ENCODE data around the gene HTR2A. TPM values are rescaled to one million over a fixed set of nuclear protein-coding genes. Genes with fewer than 3 reads are reported as not detected.

HTR2A gene
- not detected for total RNA-seq (ENCODE audit: unreplicated experiment)
- long read RNA-seq, result 0 reads

DNA sequence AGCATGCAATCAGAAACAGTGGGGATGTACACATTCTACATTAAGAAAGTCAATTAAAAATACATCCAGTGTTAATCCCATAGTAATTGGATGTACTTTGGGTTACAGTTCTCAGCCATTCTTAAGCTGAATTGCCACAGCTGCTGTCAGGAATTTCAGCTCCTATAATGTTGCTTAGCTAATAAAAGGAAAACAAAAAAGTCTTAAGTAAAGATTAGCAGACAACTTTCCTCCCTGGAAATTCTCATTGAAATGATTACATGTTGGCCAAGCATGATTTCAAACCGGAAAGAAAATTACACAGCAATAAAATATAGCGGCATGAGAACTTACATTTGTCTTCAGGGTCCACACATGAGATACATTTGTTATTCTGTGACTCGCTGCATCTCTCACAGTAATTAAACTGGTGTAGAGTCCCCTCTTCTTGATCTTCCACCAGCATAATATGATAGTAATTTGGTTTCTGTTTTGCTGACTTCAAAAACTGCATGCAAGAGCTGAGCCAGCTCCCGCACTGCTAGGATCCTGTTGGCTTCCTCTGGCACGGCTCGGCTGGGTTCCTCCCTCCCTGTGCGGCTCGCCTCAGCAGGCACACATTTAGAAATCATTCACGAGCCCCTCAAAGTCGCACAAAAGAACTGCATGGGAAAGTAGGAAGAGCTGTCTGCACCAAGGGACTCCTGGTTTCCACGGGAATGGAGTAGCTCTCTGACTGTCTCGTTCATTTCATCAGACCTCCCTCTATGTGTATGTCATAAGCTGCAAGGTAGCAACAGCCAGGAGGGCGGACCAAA is at the start of gene HTR2A:
TSS of gene HTR2A (minus strand) at position 713 of the 797 bp plus-strand sequence. CDS start 1,147 bp downstream, outside the sequence.
- Mint-ChIP-seq H3K4me1 (ENCODE audit: unreplicated experiment) (peaks cover 4% of the 10 kb centered on the region), H3K4me3 (ENCODE audit: unreplicated experiment) (no peak within 1 kb of the TSS), H3K27ac (ENCODE audit: unreplicated experiment) (no peak within 1 kb of the TSS), H3K36me3 (ENCODE audit: low read depth, unreplicated experiment) (no peaks in the 10 kb centered on the region), H3K27me3 (ENCODE audit: unreplicated experiment) (peaks cover 3% of the 10 kb centered on the region), H3K9me3 (ENCODE audit: unreplicated experiment) (no peaks in the 10 kb centered on the region)
- TF ChIP-seq, protein P1, sequence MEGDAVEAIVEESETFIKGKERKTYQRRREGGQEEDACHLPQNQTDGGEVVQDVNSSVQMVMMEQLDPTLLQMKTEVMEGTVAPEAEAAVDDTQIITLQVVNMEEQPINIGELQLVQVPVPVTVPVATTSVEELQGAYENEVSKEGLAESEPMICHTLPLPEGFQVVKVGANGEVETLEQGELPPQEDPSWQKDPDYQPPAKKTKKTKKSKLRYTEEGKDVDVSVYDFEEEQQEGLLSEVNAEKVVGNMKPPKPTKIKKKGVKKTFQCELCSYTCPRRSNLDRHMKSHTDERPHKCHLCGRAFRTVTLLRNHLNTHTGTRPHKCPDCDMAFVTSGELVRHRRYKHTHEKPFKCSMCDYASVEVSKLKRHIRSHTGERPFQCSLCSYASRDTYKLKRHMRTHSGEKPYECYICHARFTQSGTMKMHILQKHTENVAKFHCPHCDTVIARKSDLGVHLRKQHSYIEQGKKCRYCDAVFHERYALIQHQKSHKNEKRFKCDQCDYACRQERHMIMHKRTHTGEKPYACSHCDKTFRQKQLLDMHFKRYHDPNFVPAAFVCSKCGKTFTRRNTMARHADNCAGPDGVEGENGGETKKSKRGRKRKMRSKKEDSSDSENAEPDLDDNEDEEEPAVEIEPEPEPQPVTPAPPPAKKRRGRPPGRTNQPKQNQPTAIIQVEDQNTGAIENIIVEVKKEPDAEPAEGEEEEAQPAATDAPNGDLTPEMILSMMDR (IDR thresholded peaks at IDR 0.05; ENCODE audit: unreplicated experiment), result no peak
- no peak for DNase-seq (ENCODE audit: low spot score)

DNA sequence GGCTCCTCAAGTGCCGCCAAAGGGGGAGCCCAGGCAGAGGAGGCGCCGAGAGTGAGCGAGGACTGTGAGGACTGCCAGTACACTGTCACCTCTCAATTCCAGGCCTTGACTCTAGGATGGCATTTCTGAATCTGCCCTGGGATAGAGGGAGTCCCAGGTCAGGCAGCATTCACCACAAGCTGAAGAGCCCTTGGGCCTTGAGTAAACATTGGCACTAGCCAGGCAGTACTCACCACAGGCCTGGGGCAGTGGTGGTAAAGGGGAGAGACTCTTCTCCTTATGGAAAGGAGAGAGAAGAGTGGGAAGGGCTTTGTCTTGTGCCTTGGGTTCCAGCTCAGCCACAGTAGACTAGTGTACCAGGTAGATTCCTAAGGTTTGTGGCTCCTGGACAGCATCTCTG is 39.7 kb upstream of the HTR2A start:
- DNase-seq (ENCODE audit: low spot score), result no peak
- Mint-ChIP-seq H3K27ac (ENCODE audit: unreplicated experiment) (no peak overlapping the region), H3K36me3 (ENCODE audit: low read depth, unreplicated experiment) (peaks cover 8% of the 10 kb centered on the region), H3K27me3 (ENCODE audit: unreplicated experiment) (peaks cover 5% of the 10 kb centered on the region), H3K4me1 (ENCODE audit: unreplicated experiment) (no peaks in the 10 kb centered on the region), H3K4me3 (ENCODE audit: unreplicated experiment) (no peak overlapping the region), H3K9me3 (ENCODE audit: unreplicated experiment) (peaks cover 10% of the 10 kb centered on the region)
- TF ChIP-seq, protein P1 (IDR thresholded peaks at IDR 0.05; ENCODE audit: unreplicated experiment), result no peak

DNA sequence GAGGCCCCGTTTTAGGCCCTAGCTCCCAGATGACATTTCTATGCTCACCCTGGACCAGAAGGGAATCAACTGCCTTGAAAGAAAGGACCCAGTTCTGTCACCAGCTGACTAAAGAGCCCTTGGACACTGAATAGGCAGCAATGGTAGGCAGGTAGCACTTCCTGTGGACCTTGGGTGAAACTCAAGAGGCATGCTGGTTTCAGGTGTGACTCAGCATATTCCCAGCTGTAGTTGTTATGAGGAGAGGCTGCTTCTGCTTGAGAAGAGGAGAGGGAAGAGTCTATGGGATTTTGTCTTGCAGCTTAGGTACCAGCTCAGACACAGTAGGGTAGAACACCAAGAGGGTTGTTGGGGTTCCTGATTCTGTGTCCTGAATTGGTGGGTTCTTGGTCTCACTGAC is 37.9 kb upstream of the HTR2A start:
- no peak overlapping the region for H3K4me3 Mint-ChIP-seq (ENCODE audit: unreplicated experiment)
- H3K9me3 Mint-ChIP-seq (ENCODE audit: unreplicated experiment), result peaks cover 10% of the 10 kb centered on the region
- no peak overlapping the region for H3K27ac Mint-ChIP-seq (ENCODE audit: unreplicated experiment)
- TF ChIP-seq, protein P1 (IDR thresholded peaks at IDR 0.05; ENCODE audit: unreplicated experiment), result no peak
- no peak for DNase-seq (ENCODE audit: low spot score)
- no peaks in the 10 kb centered on the region for H3K4me1 Mint-ChIP-seq (ENCODE audit: unreplicated experiment)
- peaks cover 8% of the 10 kb centered on the region for H3K36me3 Mint-ChIP-seq (ENCODE audit: low read depth, unreplicated experiment)
- peaks cover 5% of the 10 kb centered on the region for H3K27me3 Mint-ChIP-seq (ENCODE audit: unreplicated experiment)

DNA sequence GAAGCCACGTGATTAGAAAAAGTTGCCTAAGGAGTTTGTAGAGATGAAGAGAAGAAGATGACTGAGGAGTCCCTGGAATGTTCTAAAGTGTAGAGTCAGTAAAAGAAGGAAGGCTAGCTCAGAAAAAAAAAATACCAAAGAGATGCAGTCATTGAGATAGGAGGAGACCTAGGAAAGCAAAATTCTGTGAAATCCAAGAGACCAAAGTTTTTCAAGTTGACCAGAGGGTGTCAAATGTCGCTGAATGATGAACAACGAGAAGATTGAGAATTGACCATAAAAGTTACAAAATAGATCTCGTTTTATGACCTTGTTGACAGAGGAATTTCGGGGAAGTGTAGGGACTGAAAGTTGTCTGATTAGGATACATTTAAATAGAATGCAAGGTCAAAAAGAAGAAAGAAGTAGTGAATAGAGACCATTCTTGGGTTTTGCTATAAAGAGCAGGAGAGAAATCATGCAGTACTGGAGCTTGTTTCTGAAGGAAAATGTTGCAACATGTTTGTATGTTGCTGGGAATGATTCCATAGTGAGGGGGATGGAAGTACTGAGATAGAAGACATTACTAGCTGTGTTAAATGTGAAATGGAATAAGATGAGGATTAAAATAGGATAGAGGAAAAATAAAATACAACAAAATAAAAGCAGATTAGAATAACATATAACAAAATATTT is 30.2 kb upstream of the HTR2A start:
- Mint-ChIP-seq H3K27ac (ENCODE audit: unreplicated experiment) (no peak overlapping the region), H3K9me3 (ENCODE audit: unreplicated experiment) (no peaks in the 10 kb centered on the region), H3K27me3 (ENCODE audit: unreplicated experiment) (no peaks in the 10 kb centered on the region), H3K4me3 (ENCODE audit: unreplicated experiment) (no peak overlapping the region), H3K36me3 (ENCODE audit: low read depth, unreplicated experiment) (no peaks in the 10 kb centered on the region), H3K4me1 (ENCODE audit: unreplicated experiment) (no peaks in the 10 kb centered on the region)
- TF ChIP-seq, protein P1 (IDR thresholded peaks at IDR 0.05; ENCODE audit: unreplicated experiment), result no peak
- no peak for DNase-seq (ENCODE audit: low spot score)

DNA sequence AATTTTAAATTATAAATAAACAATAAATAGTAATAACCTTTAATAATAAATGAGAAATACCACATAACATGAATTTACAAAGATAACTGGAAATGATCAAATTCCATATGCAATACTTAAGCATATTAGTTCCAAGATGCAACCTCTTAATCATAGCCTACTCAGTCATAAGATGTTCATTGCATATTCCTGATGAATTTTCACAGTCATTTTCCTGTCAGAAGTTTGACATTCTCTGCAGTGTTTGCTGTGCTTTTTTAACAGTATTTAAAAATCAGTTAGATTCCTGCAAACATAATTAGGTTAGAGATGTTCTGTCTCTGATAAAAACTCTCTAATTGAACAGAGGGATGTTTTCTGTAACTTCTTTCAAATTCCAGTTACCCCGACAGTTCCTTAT is 28.6 kb upstream of the HTR2A start:
- Mint-ChIP-seq H3K4me3 (ENCODE audit: unreplicated experiment) (no peak overlapping the region), H3K9me3 (ENCODE audit: unreplicated experiment) (no peaks in the 10 kb centered on the region), H3K36me3 (ENCODE audit: low read depth, unreplicated experiment) (no peaks in the 10 kb centered on the region), H3K27me3 (ENCODE audit: unreplicated experiment) (no peaks in the 10 kb centered on the region), H3K27ac (ENCODE audit: unreplicated experiment) (no peak overlapping the region), H3K4me1 (ENCODE audit: unreplicated experiment) (no peaks in the 10 kb centered on the region)
- DNase-seq (ENCODE audit: low spot score), result no peak
- TF ChIP-seq, protein P1 (IDR thresholded peaks at IDR 0.05; ENCODE audit: unreplicated experiment), result no peak
